GM18951 (cell line): ENCODE measurements around the gene MPO.

ENCODE experiments used
- POLR2A ChIP-seq: IDR thresholded peaks from 4 replicates; pipeline ENCODE4 v1.6.1; 2011; ENCODE audit warnings: mild to moderate bottlenecking; ENCODE audit not compliant: insufficient read length, insufficient read depth; ENCODE audit errors: extremely low read depth
- in situ Hi-C: fragments of 300-500 bp; cut with MboI; formaldehyde crosslinking; loops from one replicate; pipeline ENCODE4 v1.12.0; 2022; ENCODE audit warnings: low sequenced_read_pairs, mixed read lengths, inconsistent platforms; ENCODE audit not compliant: unreplicated experiment

Gene MPO

GRCh38 chr17:58246104-58246740 is 34.5 kb downstream of the MPO start:
- in situ Hi-C loops = no loop called here
- no peak for TF ChIP-seq POLR2A

- in situ Hi-C loops = no loop called here
- no peak for TF ChIP-seq POLR2A
Observed at GRCh38 chr17:58245428-58246103, 35.2 kb downstream of the MPO start.

GRCh38 chr17:58244963-58245362 is 35.8 kb downstream of the MPO start:
- no peak for TF ChIP-seq POLR2A
- in situ Hi-C loops = no loop called here

- in situ Hi-C loops = no loop called here
- TF ChIP-seq POLR2A = no peak
Observed at GRCh38 chr17:58242171-58242784, 38.5 kb downstream of the MPO start.

- no peak for TF ChIP-seq POLR2A
- in situ Hi-C loops = no loop called here
Observed at GRCh38 chr17:58239987-58240386, 40.7 kb downstream of the MPO start.

GRCh38 chr17:58238147-58238634 is 42.5 kb downstream of the MPO start, which contains the start of gene LPO:
Gene LPO (plus strand): TSS chr17:58238584. CDS start chr17:58242980, 4,396 bp downstream.
- no peak for TF ChIP-seq POLR2A
- in situ Hi-C loops = no loop called here

- no peak for TF ChIP-seq POLR2A
- in situ Hi-C loops = no loop called here
Observed at GRCh38 chr17:58236394-58236793, 44.3 kb downstream of the MPO start.

GRCh38 chr17:58235821-58236220 is 44.9 kb downstream of the MPO start:
- TF ChIP-seq POLR2A = no peak
- in situ Hi-C loops = no loop called here

GRCh38 chr17:58234512-58234911 is 46.2 kb downstream of the MPO start:
- in situ Hi-C loops = no loop called here

GRCh38 chr17:58233543-58233942 is 47.2 kb downstream of the MPO start:
- TF ChIP-seq POLR2A = no peak
- in situ Hi-C loops = no loop called here

More at GRCh38 chr17:58234512-58234911, 46.2 kb downstream of the MPO start:
- no peak for TF ChIP-seq POLR2A

- in situ Hi-C loops = no loop called here
- TF ChIP-seq POLR2A = no peak
Observed at GRCh38 chr17:58232707-58233156, 48.0 kb downstream of the MPO start.

GRCh38 chr17:58231641-58232040 is 49.1 kb downstream of the MPO start:
- in situ Hi-C loops = no loop called here
- TF ChIP-seq POLR2A = no peak

GRCh38 chr17:58229881-58230280 is 50.9 kb downstream of the MPO start:
- no peak for TF ChIP-seq POLR2A
- in situ Hi-C loops = no loop called here

GRCh38 chr17:58229384-58229783 is 51.4 kb downstream of the MPO start:
- TF ChIP-seq POLR2A = no peak
- in situ Hi-C loops = no loop called here

GRCh38 chr17:58228679-58229078 is 52.1 kb downstream of the MPO start:
- in situ Hi-C loops = no loop called here
- TF ChIP-seq POLR2A = no peak
